GM10266 (cell line): ENCODE data around the gene ZFP62.
A peak's percentile ranks its signal among the peaks of the same experiment; 100 is the strongest.

ENCODE experiments used
- DNase-seq: peaks from one replicate; pipeline ENCODE4 v3.0.0; 2012; ENCODE audit errors: extremely low spot score
- TF ChIP-seq, protein P1 (sequence below): IDR thresholded peaks from 2 replicates; pipeline ENCODE4 v1.5.1; 2012; ENCODE audit warnings: mild to moderate bottlenecking, low read depth; ENCODE audit not compliant: control insufficient read depth, insufficient read depth; ENCODE audit errors: missing control alignments

ZFP62 gene

GRCh38 chr5:180839935-180840334 lies 21.1 kb downstream of the ZFP62 start:
- DNase-seq: no peak

GRCh38 chr5:180839227-180839626 lies 21.8 kb downstream of the ZFP62 start:
- TF ChIP-seq, protein P1, sequence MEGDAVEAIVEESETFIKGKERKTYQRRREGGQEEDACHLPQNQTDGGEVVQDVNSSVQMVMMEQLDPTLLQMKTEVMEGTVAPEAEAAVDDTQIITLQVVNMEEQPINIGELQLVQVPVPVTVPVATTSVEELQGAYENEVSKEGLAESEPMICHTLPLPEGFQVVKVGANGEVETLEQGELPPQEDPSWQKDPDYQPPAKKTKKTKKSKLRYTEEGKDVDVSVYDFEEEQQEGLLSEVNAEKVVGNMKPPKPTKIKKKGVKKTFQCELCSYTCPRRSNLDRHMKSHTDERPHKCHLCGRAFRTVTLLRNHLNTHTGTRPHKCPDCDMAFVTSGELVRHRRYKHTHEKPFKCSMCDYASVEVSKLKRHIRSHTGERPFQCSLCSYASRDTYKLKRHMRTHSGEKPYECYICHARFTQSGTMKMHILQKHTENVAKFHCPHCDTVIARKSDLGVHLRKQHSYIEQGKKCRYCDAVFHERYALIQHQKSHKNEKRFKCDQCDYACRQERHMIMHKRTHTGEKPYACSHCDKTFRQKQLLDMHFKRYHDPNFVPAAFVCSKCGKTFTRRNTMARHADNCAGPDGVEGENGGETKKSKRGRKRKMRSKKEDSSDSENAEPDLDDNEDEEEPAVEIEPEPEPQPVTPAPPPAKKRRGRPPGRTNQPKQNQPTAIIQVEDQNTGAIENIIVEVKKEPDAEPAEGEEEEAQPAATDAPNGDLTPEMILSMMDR: no peak
- DNase-seq: no peak

More at GRCh38 chr5:180839935-180840334, 21.1 kb downstream of the ZFP62 start:
- TF ChIP-seq, protein P1: no peak

- DNase-seq: no peak
- TF ChIP-seq, protein P1: no peak
Measured at GRCh38 chr5:180837478-180837877, 23.6 kb downstream of the ZFP62 start.

- DNase-seq: peak; percentile 61
- TF ChIP-seq, protein P1: no peak
Measured at GRCh38 chr5:180832638-180833068, 28.4 kb downstream of the ZFP62 start.

- TF ChIP-seq, protein P1: no peak
- DNase-seq: peak; percentile 85
Measured at GRCh38 chr5:180831139-180832093, 29.7 kb downstream of the ZFP62 start.

DNA sequence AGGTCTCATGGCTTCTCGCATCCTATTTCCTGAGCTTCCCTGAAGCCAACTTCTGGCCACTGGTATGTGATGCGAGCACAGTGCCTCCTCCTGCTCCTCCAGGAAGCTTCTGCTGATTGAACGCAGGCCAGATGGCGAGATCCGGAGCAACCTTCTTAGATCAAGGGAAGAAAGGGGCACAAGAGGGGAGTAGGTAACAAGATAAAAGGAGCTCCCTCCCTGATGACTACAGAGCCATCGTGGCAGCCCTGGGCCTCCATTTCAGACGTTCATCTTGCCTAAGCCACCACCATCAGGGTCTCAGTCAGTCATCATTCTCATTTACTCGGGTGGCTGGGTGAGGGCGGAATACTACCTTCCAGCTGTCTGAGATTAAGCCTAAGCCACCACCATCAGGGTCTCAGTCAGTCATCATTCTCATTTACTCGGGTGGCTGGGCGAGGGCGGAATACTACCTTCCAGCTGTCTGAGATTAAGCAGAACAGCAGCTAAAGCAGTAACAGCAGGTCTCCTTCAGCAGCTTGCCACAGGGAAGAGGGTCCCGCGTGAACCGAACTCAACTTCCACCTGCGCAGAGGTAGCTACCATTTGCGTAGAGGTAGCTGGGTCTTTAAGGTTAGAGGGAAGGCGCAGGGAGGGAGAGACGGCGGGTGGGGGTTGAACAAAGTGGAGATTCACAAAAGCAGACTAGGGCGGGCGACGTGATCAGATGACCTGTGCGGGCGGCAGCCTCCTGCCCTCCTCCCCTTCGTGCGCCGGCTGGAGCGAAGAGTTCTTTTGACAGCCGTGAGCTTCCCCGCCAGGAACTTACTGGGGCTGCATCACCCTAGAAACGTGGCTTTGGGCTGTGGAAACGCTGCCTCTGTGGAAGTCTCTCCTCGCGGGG lies 30.6 kb downstream of the ZFP62 start:
- DNase-seq: peak; percentile 59
- TF ChIP-seq, protein P1: no peak
